DND-41 (cell line): ENCODE data around the gene BLVRB.

Experiments
- CTCF ChIP-seq: IDR thresholded peaks from 2 replicates; pipeline ENCODE4 v1.5.1; 2012; ENCODE audit warnings: borderline replicate concordance, low read length, moderate library complexity, mild to moderate bottlenecking; ENCODE audit not compliant: poor library complexity, severe bottlenecking; ENCODE audit errors: extremely low read depth
- EZH2 ChIP-seq: IDR thresholded peaks from 3 replicates; pipeline ENCODE4 v1.6.1; 2012; ENCODE audit warnings: borderline replicate concordance, low read depth, mild to moderate bottlenecking, moderate library complexity, low read length, inconsistent platforms; ENCODE audit not compliant: severe bottlenecking

- TF ChIP-seq CTCF (no peak), EZH2 (no peak)
These were observed 52.7 kb downstream of the BLVRB start for GRCh38 chr19:40412866-40413265.
